Hepatocyte (in vitro differentiated cells): ENCODE measurements around the gene ZSCAN21.

Experiments used
- CTCF ChIP-seq: fragments of 200-600 bp; sonication (generic); IDR thresholded peaks from 2 replicates; pipeline ENCODE4 v1.5.1; 2016; ENCODE audit warnings: antibody characterized with exemption, mild to moderate bottlenecking; ENCODE audit not compliant: poor library complexity
- EZH2 ChIP-seq: fragments of 200-600 bp; sonication (generic); IDR thresholded peaks from 2 replicates; pipeline ENCODE4 v1.6.1; 2016; ENCODE audit warnings: antibody characterized with exemption, mild to moderate bottlenecking, borderline replicate concordance
- EZH2phosphoT487 ChIP-seq: fragments of 200-600 bp; sonication (generic); IDR thresholded peaks from one replicate; pipeline ENCODE4 v1.6.1; 2018; ENCODE audit warnings: antibody characterized with exemption, mild to moderate bottlenecking, low read depth, moderate library complexity; ENCODE audit not compliant: unreplicated experiment, severe bottlenecking

GRCh38 chr7:100051611-100052010, 2.0 kb downstream of the ZSCAN21 start:
- no peak for TF ChIP-seq CTCF
- no peak for TF ChIP-seq EZH2
- no peak for TF ChIP-seq EZH2phosphoT487
